ENCODE measurements around the gene ANKRD11. TPM values are rescaled to one million over a fixed set of nuclear protein-coding genes. Genes with fewer than 3 reads are reported as not detected.

ANKRD11 gene
- total RNA-seq, 1 experiment from 2014 or later = 266 TPM

DNA sequence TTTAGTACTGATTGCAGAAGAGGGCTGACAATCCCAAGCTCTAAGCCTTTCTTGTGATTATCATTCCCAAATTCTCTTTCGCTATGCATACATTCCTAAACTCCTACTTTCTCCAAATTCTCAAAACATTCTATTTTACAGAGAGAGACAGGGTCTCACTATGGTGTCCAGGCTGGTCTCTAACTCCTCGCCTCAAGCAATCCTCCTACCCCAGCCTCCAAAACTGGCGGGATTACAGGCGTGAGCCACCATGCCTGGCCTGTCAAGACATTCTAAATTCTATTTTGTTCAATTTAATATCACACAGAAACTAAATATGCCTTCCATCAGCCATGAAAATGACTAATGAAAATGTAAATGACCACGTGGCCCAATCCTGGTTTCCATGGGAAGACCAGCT is 39.8 kb downstream of the ANKRD11 start:
- ATAC-seq = no peak
- H4K20me1 ChIP-seq (ENCODE audit: insufficient read depth) = peaks cover 71% of the 10 kb centered on the region
- ChIA-PET CTCF (no interaction called here), POLR2A (no interaction called here), RAD21 (ENCODE audit: low non-redundant PET in 1 of 2, low total read pairs in 2 of 2, uncharacterized antibody in 2 of 2, unreplicated experiment in 2 of 2) (no interaction called here)
- no peaks in the 10 kb centered on the region for H3K9me2 ChIP-seq (ENCODE audit: insufficient read depth)
- H3K9ac ChIP-seq (ENCODE audit: low read length) = no peak overlapping the region
- intact Hi-C loops (cut with micrococcal nuclease) = no loop called here
- H3K4me1 ChIP-seq (ENCODE audit: control insufficient read depth in 1 of 2, insufficient read depth in 2 of 2, low read length in 2 of 2) = peaks cover 17 to 69% of the 10 kb centered on the region in 2 experiments
- H3K27me3 ChIP-seq (ENCODE audit: insufficient read depth, low read length) = no peaks in the 10 kb centered on the region
- H3K36me3 ChIP-seq (ENCODE audit: control insufficient read depth in 1 of 2, insufficient read depth in 2 of 2, low read length in 2 of 2) = no peaks in the 10 kb centered on the region
- no peak overlapping the region for H3K4me3 ChIP-seq (replicated peaks in 1 of 2; ENCODE audit: low read depth in 1 of 2, low read length in 2 of 2)
- H3K79me2 ChIP-seq (ENCODE audit: insufficient read depth, low read length) = peaks cover 99% of the 10 kb centered on the region
- H2AFZ ChIP-seq (ENCODE audit: low read depth, low read length, poor library complexity, severe bottlenecking) = no peak overlapping the region
- no TSS peak for BruUV-seq (replicated peaks)
- DNase-seq (ENCODE audit: low read depth, low spot score) = no peak
- no peaks in the 10 kb centered on the region for H3K9me3 ChIP-seq (ENCODE audit: control insufficient read depth in 1 of 2, insufficient read depth in 1 of 2, low read depth in 1 of 2, low read length in 2 of 2)
- TF ChIP-seq SP1 (IDR thresholded peaks at IDR 0.05; ENCODE audit: low read depth) (no peak), POLR2AphosphoS5 (IDR thresholded peaks at IDR 0.05; ENCODE audit: low read depth, low read length) (no peak), SRF (IDR thresholded peaks at IDR 0.05; ENCODE audit: low read depth) (no peak), FOSL1 (IDR thresholded peaks at IDR 0.05; ENCODE audit: low read depth) (no peak)
- TF ChIP-seq, protein P1, sequence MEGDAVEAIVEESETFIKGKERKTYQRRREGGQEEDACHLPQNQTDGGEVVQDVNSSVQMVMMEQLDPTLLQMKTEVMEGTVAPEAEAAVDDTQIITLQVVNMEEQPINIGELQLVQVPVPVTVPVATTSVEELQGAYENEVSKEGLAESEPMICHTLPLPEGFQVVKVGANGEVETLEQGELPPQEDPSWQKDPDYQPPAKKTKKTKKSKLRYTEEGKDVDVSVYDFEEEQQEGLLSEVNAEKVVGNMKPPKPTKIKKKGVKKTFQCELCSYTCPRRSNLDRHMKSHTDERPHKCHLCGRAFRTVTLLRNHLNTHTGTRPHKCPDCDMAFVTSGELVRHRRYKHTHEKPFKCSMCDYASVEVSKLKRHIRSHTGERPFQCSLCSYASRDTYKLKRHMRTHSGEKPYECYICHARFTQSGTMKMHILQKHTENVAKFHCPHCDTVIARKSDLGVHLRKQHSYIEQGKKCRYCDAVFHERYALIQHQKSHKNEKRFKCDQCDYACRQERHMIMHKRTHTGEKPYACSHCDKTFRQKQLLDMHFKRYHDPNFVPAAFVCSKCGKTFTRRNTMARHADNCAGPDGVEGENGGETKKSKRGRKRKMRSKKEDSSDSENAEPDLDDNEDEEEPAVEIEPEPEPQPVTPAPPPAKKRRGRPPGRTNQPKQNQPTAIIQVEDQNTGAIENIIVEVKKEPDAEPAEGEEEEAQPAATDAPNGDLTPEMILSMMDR (IDR thresholded peaks at IDR 0.05 in 2 of 3, conservative IDR thresholded peaks at IDR 0.05 in 1 of 3; ENCODE audit: borderline replicate concordance in 1 of 3, insufficient read depth in 1 of 3, low read depth in 2 of 3, low read length in 2 of 3) = no peak
- TF ChIP-seq, protein P2, sequence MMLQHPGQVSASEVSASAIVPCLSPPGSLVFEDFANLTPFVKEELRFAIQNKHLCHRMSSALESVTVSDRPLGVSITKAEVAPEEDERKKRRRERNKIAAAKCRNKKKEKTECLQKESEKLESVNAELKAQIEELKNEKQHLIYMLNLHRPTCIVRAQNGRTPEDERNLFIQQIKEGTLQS (IDR thresholded peaks at IDR 0.05) = no peak
- H3K4me2 ChIP-seq (ENCODE audit: low read length) = peak overlapping the region; percentile 10
- no peak overlapping the region for H3K27ac ChIP-seq (ENCODE audit: low read depth, low read length)

DNA sequence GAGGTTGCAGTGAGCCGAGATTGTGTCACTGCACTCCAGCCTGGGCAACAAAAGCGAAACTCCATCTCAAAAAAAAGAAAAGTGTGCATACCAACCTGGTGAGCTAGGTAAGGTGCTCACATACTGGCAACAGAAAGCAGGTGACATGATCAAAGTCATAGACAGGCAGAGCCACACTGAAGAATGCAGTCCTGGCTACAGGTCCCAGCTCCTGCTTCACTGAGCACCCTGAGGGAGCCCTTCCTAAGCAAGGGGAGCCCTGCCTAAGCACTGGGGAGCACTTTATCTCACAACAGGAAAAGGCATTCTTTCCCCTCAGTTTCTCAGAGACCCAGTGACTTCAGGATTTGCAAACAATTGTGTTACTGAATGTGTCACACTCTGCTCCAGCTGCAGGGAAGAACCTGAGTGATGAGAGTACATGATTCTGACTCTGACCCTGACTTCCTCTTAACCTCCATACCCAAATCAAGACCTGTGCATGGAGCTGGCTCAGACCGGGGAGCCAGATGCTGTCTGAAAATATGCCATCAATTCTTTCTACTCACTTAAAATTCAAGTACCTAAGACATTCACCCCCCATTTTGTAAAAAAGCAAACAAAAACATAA is 40.5 kb downstream of the ANKRD11 start:
- no peaks in the 10 kb centered on the region for H3K9me2 ChIP-seq (ENCODE audit: insufficient read depth)
- ChIA-PET RAD21 (ENCODE audit: low non-redundant PET in 1 of 2, low total read pairs in 2 of 2, uncharacterized antibody in 2 of 2, unreplicated experiment in 2 of 2) (no interaction called here), CTCF (no interaction called here), POLR2A (no interaction called here)
- TF ChIP-seq EGR1 (IDR thresholded peaks at IDR 0.05; ENCODE audit: low read depth) = no peak
- peaks cover 74% of the 10 kb centered on the region for H4K20me1 ChIP-seq (ENCODE audit: insufficient read depth)
- no peak overlapping the region for H3K27ac ChIP-seq (ENCODE audit: low read depth, low read length)
- H3K79me2 ChIP-seq (ENCODE audit: insufficient read depth, low read length) = peaks cover 99% of the 10 kb centered on the region
- no peaks in the 10 kb centered on the region for H3K9me3 ChIP-seq (ENCODE audit: control insufficient read depth in 1 of 2, insufficient read depth in 1 of 2, low read depth in 1 of 2, low read length in 2 of 2)
- DNase-seq (ENCODE audit: low read depth, low spot score) (no peak), ATAC-seq (peak; percentile 46)
- no peaks in the 10 kb centered on the region for H3K27me3 ChIP-seq (ENCODE audit: insufficient read depth, low read length)
- no TSS peak for BruUV-seq (replicated peaks)
- no peak overlapping the region for H3K9ac ChIP-seq (ENCODE audit: low read length)
- peak overlapping the region; percentile 10 for H3K4me2 ChIP-seq (ENCODE audit: low read length)
- peaks cover 23 to 76% of the 10 kb centered on the region in 2 experiments for H3K4me1 ChIP-seq (ENCODE audit: control insufficient read depth in 1 of 2, insufficient read depth in 2 of 2, low read length in 2 of 2)
- no peak overlapping the region for H3K4me3 ChIP-seq (replicated peaks in 1 of 2; ENCODE audit: low read depth in 1 of 2, low read length in 2 of 2)
- no peaks in the 10 kb centered on the region for H3K36me3 ChIP-seq (ENCODE audit: control insufficient read depth in 1 of 2, insufficient read depth in 2 of 2, low read length in 2 of 2)
- intact Hi-C loops (cut with micrococcal nuclease) = no loop called here
- no peak overlapping the region for H2AFZ ChIP-seq (ENCODE audit: low read depth, low read length, poor library complexity, severe bottlenecking)

Measured in HCT116 (cell line).